Measurements from ENCODE around the gene MIGA2.

The MIGA2 gene

GRCh38 chr9:129027685-129028191 lies 8.7 kb upstream of the MIGA2 start:
- Histone ChIP-seq H3K27ac (ENCODE audit: extremely low read depth, low read depth, low read length) (peak overlapping the region; percentile 67; the same call in 1 of the 2 replicates), H3K4me1 (ENCODE audit: control insufficient read depth, insufficient read depth, low read length) (no peaks in the 10 kb centered on the region), H3K36me3 (ENCODE audit: control insufficient read depth in 2 of 2, insufficient read depth in 1 of 2, low read length in 2 of 2) (no peaks in the 10 kb centered on the region), H3K4me3 (ENCODE audit: low read depth, low read length) (peak overlapping the region; percentile 74), H3K9me3 (ENCODE audit: control insufficient read depth, insufficient read depth, low read depth, low read length) (no peaks in the 10 kb centered on the region)
- ChIA-PET POLR2A (interaction anchor here (0.5 to 2.0 kb wide), 11 partner anchors 9 to 1055 kb away, joined by 3 to 16 read pairs (median 9); partner anchors contain the start of genes DOLPP1, ENDOG, MIGA2 and PTPA), CTCF (interaction anchor here (0.5 to 1.5 kb wide), 15 partner anchors 10 to 1811 kb away, joined by 3 to 13 read pairs (median 4); no protein-coding TSS in a partner anchor)
- TF ChIP-seq ZNF660 (tag by site-specific recombination; IDR thresholded peaks at IDR 0.05) (0 out of 2 replicates have a peak, but pooled peaks have one; percentile 57), ZNF19 (tag by site-specific recombination; IDR thresholded peaks at IDR 0.05; ENCODE audit: low read depth) (no peak), ZNF341 (tag by site-specific recombination; IDR thresholded peaks at IDR 0.05; ENCODE audit: low read depth) (peak; percentile 88), BCL6B (tag by site-specific recombination; IDR thresholded peaks at IDR 0.05) (no peak), ZNF701 (tag by site-specific recombination; IDR thresholded peaks at IDR 0.05) (no peak), ZBTB11 (tag by site-specific recombination; conservative IDR thresholded peaks at IDR 0.05; ENCODE audit: low read depth) (peak; percentile 87), GLI2 (tag by site-specific recombination; IDR thresholded peaks at IDR 0.05; ENCODE audit: borderline replicate concordance, low read depth) (no peak), SP7 (tag by site-specific recombination; IDR thresholded peaks at IDR 0.05) (no peak; the same call in 1 of the 2 replicates), PATZ1 (tag by site-specific recombination; IDR thresholded peaks at IDR 0.05) (peak; percentile 78), BCL11A (tag by site-specific recombination; IDR thresholded peaks at IDR 0.05; ENCODE audit: low read depth) (peak; percentile 60; the same call in 1 of the 2 replicates), KLF9 (tag by site-specific recombination; IDR thresholded peaks at IDR 0.05; ENCODE audit: low read depth) (peak; percentile 43; the same call in 1 of the 2 replicates), ZNF513 (tag by site-specific recombination; IDR thresholded peaks at IDR 0.05) (no peak), KLF16 (tag by site-specific recombination; IDR thresholded peaks at IDR 0.05) (no peak), ZNF785 (tag by site-specific recombination; IDR thresholded peaks at IDR 0.05) (no peak), ZNF692 (tag by site-specific recombination; IDR thresholded peaks at IDR 0.05) (no peak; the same call in 1 of the 2 replicates), ZBTB7A (tag by site-specific recombination; IDR thresholded peaks at IDR 0.05; ENCODE audit: low read depth) (0 out of 2 replicates have a peak, but pooled peaks have one; percentile 31), PRDM10 (tag by site-specific recombination; IDR thresholded peaks at IDR 0.05) (peak; percentile 66), ZNF792 (tag by site-specific recombination; IDR thresholded peaks at IDR 0.05) (0 out of 2 replicates have a peak, but pooled peaks have one; percentile 21), ZBTB48 (tag by site-specific recombination; IDR thresholded peaks at IDR 0.05) (peak; percentile 71), SP3 (tag by site-specific recombination; IDR thresholded peaks at IDR 0.05) (no peak; the same call in 1 of the 2 replicates), ZNF157 (tag by site-specific recombination; IDR thresholded peaks at IDR 0.05) (no peak), ZBTB21 (tag by site-specific recombination; IDR thresholded peaks at IDR 0.05) (no peak)
- TF ChIP-seq, protein P1, sequence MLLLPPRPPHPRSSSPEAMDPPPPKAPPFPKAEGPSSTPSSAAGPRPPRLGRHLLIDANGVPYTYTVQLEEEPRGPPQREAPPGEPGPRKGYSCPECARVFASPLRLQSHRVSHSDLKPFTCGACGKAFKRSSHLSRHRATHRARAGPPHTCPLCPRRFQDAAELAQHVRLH (tag by site-specific recombination; IDR thresholded peaks at IDR 0.05), result peak; percentile 82; the same call in 1 of the 2 replicates
